MG63 (cell line): Measurements from ENCODE around the gene UBE2O. TPM values are rescaled to one million over a fixed set of nuclear protein-coding genes. Genes with fewer than 3 reads are reported as not detected.

Source experiments
- DNase-seq: peaks from one replicate; pipeline ENCODE4 v3.0.0-alpha.2; 2020
- H3K27me3 ChIP-seq: fragments of 250-450 bp; sonication (Bioruptor Pico); 2 replicates; pipeline ENCODE4 v1.5.1; 2020; ENCODE audit warnings: mild to moderate bottlenecking, moderate library complexity
- H3K36me3 ChIP-seq: fragments of 250-450 bp; sonication (Bioruptor Pico); 2 replicates; pipeline ENCODE4 v1.5.1; 2020; ENCODE audit warnings: mild to moderate bottlenecking, moderate library complexity
- H3K4me3 ChIP-seq: fragments of 250-450 bp; sonication (Bioruptor Pico); 2 replicates; pipeline ENCODE4 v1.5.1; 2020; ENCODE audit warnings: mild to moderate bottlenecking, moderate library complexity
- H3K9me3 ChIP-seq: fragments of 250-450 bp; sonication (Bioruptor Pico); 2 replicates; pipeline ENCODE4 v1.5.1; 2020; ENCODE audit warnings: mild to moderate bottlenecking, moderate library complexity
- total RNA-seq: library from RNA; depleted of rRNA; stranded (reverse); fragments of >200 nt; shearing (Covaris generic); gene quantifications from 2 replicates; pipeline ENCODE4 v1.2.3, GENCODE V29; 2014; ENCODE audit warnings: low replicate concordance

UBE2O gene
- total RNA-seq, 1 experiment from 2014 or later, result 32.7 TPM

- H3K27me3 ChIP-seq, result no peaks in the 10 kb centered on the region
- H3K36me3 ChIP-seq, result peaks cover 83% of the 10 kb centered on the region
- no peak overlapping the region for H3K4me3 ChIP-seq
- no peak for DNase-seq
- no peaks in the 10 kb centered on the region for H3K9me3 ChIP-seq
Observed at GRCh38 chr17:76397184-76397583, 55.8 kb downstream of the UBE2O start.

GRCh38 chr17:76395980-76396379, 57.0 kb downstream of the UBE2O start:
- Histone ChIP-seq H3K4me3 (no peak overlapping the region), H3K27me3 (no peaks in the 10 kb centered on the region), H3K9me3 (no peaks in the 10 kb centered on the region), H3K36me3 (peaks cover 82% of the 10 kb centered on the region)
- DNase-seq, result no peak

- Histone ChIP-seq H3K4me3 (no peak overlapping the region), H3K36me3 (peaks cover 72% of the 10 kb centered on the region), H3K9me3 (no peaks in the 10 kb centered on the region), H3K27me3 (no peaks in the 10 kb centered on the region)
- DNase-seq, result no peak
Observed at GRCh38 chr17:76394166-76394565, 58.8 kb downstream of the UBE2O start.

GRCh38 chr17:76391200-76391715, 61.7 kb downstream of the UBE2O start:
- DNase-seq, result no peak

GRCh38 chr17:76390003-76390421, 62.9 kb downstream of the UBE2O start:
- H3K9me3 ChIP-seq, result no peaks in the 10 kb centered on the region
- H3K36me3 ChIP-seq, result peaks cover 43% of the 10 kb centered on the region
- no peaks in the 10 kb centered on the region for H3K27me3 ChIP-seq
- no peak overlapping the region for H3K4me3 ChIP-seq
- no peak for DNase-seq

More at GRCh38 chr17:76391200-76391715, 61.7 kb downstream of the UBE2O start:
- no peak overlapping the region for H3K4me3 ChIP-seq
- H3K9me3 ChIP-seq, result no peaks in the 10 kb centered on the region
- no peaks in the 10 kb centered on the region for H3K27me3 ChIP-seq
- peaks cover 54% of the 10 kb centered on the region for H3K36me3 ChIP-seq

- DNase-seq, result no peak
Observed at GRCh38 chr17:76388966-76389888, 63.7 kb downstream of the UBE2O start.

GRCh38 chr17:76386966-76387765, 65.8 kb downstream of the UBE2O start:
- peaks cover 22% of the 10 kb centered on the region for H3K36me3 ChIP-seq
- no peak overlapping the region for H3K4me3 ChIP-seq
- H3K9me3 ChIP-seq, result no peaks in the 10 kb centered on the region
- DNase-seq, result no peak
- H3K27me3 ChIP-seq, result no peaks in the 10 kb centered on the region

More at GRCh38 chr17:76388966-76389888, 63.7 kb downstream of the UBE2O start:
- Histone ChIP-seq H3K9me3 (no peaks in the 10 kb centered on the region), H3K36me3 (peaks cover 37% of the 10 kb centered on the region), H3K4me3 (no peak overlapping the region), H3K27me3 (no peaks in the 10 kb centered on the region)

GRCh38 chr17:76385892-76386786, 66.8 kb downstream of the UBE2O start:
- Histone ChIP-seq H3K9me3 (no peaks in the 10 kb centered on the region), H3K4me3 (peak overlapping the region; percentile 54), H3K27me3 (no peaks in the 10 kb centered on the region), H3K36me3 (peaks cover 15% of the 10 kb centered on the region)
- DNase-seq, result peak; percentile 85

GRCh38 chr17:76384987-76385891, 67.7 kb downstream of the UBE2O start:
- peaks cover 10% of the 10 kb centered on the region for H3K36me3 ChIP-seq
- peak; percentile 77 for DNase-seq
- no peaks in the 10 kb centered on the region for H3K27me3 ChIP-seq

GRCh38 chr17:76384222-76384986, 68.5 kb downstream of the UBE2O start, which contains the start of gene SPHK1:
TSS of gene SPHK1 (plus strand) at chr17:76384609. CDS start at chr17:76385645, 1,036 bp downstream.
- no peaks in the 10 kb centered on the region for H3K9me3 ChIP-seq
- H3K36me3 ChIP-seq, result peaks cover 10% of the 10 kb centered on the region
- peak; percentile 80 for DNase-seq

More at GRCh38 chr17:76384987-76385891, 67.7 kb downstream of the UBE2O start:
- Histone ChIP-seq H3K9me3 (no peaks in the 10 kb centered on the region), H3K4me3 (peak overlapping the region; percentile 54)

GRCh38 chr17:76383546-76384221, 69.3 kb downstream of the UBE2O start:
- peak; percentile 42 for DNase-seq
- Histone ChIP-seq H3K4me3 (peak overlapping the region; percentile 54), H3K27me3 (no peaks in the 10 kb centered on the region), H3K36me3 (peaks cover 5% of the 10 kb centered on the region), H3K9me3 (no peaks in the 10 kb centered on the region)

More at GRCh38 chr17:76384222-76384986, 68.5 kb downstream of the UBE2O start, which contains the start of gene SPHK1:
- Histone ChIP-seq H3K4me3 (peak within 1 kb of the TSS; percentile 54), H3K27me3 (no peaks in the 10 kb centered on the region)

- peak overlapping the region; percentile 54 for H3K4me3 ChIP-seq
- DNase-seq, result peak; percentile 62
- H3K27me3 ChIP-seq, result no peaks in the 10 kb centered on the region
- H3K9me3 ChIP-seq, result no peaks in the 10 kb centered on the region
- H3K36me3 ChIP-seq, result peaks cover 1% of the 10 kb centered on the region
Observed at GRCh38 chr17:76382803-76383545, 70.0 kb downstream of the UBE2O start.

- no peaks in the 10 kb centered on the region for H3K27me3 ChIP-seq
- DNase-seq, result no peak
- no peak overlapping the region for H3K4me3 ChIP-seq
- H3K36me3 ChIP-seq, result no peaks in the 10 kb centered on the region; the same call in 1 of the 2 replicates
- no peaks in the 10 kb centered on the region for H3K9me3 ChIP-seq
Observed at GRCh38 chr17:76382351-76382802, 70.6 kb downstream of the UBE2O start.
